ENCODE measurements around the gene NFATC1.

NFATC1 gene

DNA sequence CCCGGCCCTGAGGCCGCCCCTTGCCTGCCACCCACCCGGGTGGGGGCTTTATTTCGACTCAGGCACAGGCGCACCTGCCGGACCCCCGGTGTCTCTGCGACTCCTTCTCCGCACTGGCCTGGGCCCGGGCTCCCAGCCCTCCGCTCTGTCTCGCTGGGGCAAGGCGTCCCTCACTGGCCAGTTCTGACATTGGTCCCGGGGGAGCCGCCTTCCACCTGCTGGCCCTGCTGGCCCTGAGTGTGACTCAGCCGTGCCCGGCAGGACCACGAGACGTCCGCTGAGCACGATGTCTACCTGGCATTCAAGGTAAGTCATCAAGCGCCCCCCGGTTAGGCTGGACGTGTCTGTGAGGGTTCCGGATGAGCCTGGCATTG, 152.3 kb downstream of the NFATC1 start (continued):
- no peak for TF ChIP-seq CREB5 (CRISPR knock-in tag; IDR thresholded peaks at IDR 0.05; ENCODE audit: low read depth)
- no peak for TF ChIP-seq ZC3H10 (CRISPR knock-in tag; IDR thresholded peaks at IDR 0.05)
- no peak for TF ChIP-seq POU6F1 (CRISPR knock-in tag; IDR thresholded peaks at IDR 0.05; ENCODE audit: borderline replicate concordance, low read depth)
- no peak for TF ChIP-seq SNAI2 (CRISPR knock-in tag; IDR thresholded peaks at IDR 0.05)
- TF ChIP-seq ARNTL (CRISPR knock-in tag; IDR thresholded peaks at IDR 0.05; ENCODE audit: borderline replicate concordance, low read depth), result no peak

GRCh38 chr18:79548621-79548985, 152.9 kb downstream of the NFATC1 start:
- TF ChIP-seq OSR1 (CRISPR knock-in tag; IDR thresholded peaks at IDR 0.05) (no peak), SNAI2 (CRISPR knock-in tag; IDR thresholded peaks at IDR 0.05) (no peak)
- ATAC-seq, result no peak

- no peak for TF ChIP-seq CREB5 (CRISPR knock-in tag; IDR thresholded peaks at IDR 0.05; ENCODE audit: low read depth)
- no peak for ATAC-seq
Measured at GRCh38 chr18:79548986-79549637, 153.4 kb downstream of the NFATC1 start.

DNA sequence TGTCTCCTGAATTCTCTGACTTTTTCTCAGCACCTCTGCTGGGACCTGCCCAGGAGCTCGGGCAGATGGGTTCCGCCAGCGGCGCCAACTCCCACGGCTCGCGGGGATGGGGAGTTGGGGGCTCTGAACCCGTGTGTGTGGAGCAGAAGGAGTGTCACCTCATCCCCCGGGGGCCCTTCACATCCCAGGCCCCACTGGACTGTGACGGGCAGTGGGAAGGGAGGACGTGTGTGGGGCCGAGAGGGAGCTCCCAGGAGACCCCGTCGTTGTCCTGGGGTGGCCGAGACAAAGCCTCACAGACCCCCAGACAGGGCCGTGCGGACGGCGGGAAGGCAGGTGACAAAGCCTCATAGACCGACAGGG, 153.9 kb downstream of the NFATC1 start:
- no peak for ATAC-seq
- TF ChIP-seq GLIS3 (CRISPR knock-in tag; IDR thresholded peaks at IDR 0.05), result no peak
- TF ChIP-seq, protein P1, sequence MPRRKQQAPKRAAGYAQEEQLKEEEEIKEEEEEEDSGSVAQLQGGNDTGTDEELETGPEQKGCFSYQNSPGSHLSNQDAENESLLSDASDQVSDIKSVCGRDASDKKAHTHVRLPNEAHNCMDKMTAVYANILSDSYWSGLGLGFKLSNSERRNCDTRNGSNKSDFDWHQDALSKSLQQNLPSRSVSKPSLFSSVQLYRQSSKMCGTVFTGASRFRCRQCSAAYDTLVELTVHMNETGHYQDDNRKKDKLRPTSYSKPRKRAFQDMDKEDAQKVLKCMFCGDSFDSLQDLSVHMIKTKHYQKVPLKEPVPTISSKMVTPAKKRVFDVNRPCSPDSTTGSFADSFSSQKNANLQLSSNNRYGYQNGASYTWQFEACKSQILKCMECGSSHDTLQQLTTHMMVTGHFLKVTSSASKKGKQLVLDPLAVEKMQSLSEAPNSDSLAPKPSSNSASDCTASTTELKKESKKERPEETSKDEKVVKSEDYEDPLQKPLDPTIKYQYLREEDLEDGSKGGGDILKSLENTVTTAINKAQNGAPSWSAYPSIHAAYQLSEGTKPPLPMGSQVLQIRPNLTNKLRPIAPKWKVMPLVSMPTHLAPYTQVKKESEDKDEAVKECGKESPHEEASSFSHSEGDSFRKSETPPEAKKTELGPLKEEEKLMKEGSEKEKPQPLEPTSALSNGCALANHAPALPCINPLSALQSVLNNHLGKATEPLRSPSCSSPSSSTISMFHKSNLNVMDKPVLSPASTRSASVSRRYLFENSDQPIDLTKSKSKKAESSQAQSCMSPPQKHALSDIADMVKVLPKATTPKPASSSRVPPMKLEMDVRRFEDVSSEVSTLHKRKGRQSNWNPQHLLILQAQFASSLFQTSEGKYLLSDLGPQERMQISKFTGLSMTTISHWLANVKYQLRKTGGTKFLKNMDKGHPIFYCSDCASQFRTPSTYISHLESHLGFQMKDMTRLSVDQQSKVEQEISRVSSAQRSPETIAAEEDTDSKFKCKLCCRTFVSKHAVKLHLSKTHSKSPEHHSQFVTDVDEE (CRISPR knock-in tag; IDR thresholded peaks at IDR 0.05), result no peak
- no peak for TF ChIP-seq ARNTL (CRISPR knock-in tag; IDR thresholded peaks at IDR 0.05; ENCODE audit: borderline replicate concordance, low read depth)
- TF ChIP-seq CREB5 (CRISPR knock-in tag; IDR thresholded peaks at IDR 0.05; ENCODE audit: low read depth), result no peak
- TF ChIP-seq BACH2 (CRISPR knock-in tag; IDR thresholded peaks at IDR 0.05; ENCODE audit: borderline replicate concordance), result no peak
- TF ChIP-seq CSDC2 (CRISPR knock-in tag; IDR thresholded peaks at IDR 0.05), result no peak
- TF ChIP-seq PATZ1 (CRISPR knock-in tag; IDR thresholded peaks at IDR 0.05; ENCODE audit: borderline replicate concordance), result no peak
- no peak for TF ChIP-seq ZNF70 (CRISPR knock-in tag; IDR thresholded peaks at IDR 0.05)
- TF ChIP-seq ZFP30 (CRISPR knock-in tag; IDR thresholded peaks at IDR 0.05), result no peak
- TF ChIP-seq POU6F1 (CRISPR knock-in tag; IDR thresholded peaks at IDR 0.05; ENCODE audit: borderline replicate concordance, low read depth), result no peak
- TF ChIP-seq ISL1 (CRISPR knock-in tag; IDR thresholded peaks at IDR 0.05), result no peak
- no peak for TF ChIP-seq PPARA (CRISPR knock-in tag; IDR thresholded peaks at IDR 0.05; ENCODE audit: borderline replicate concordance)
- TF ChIP-seq TCF4 (CRISPR knock-in tag; IDR thresholded peaks at IDR 0.05; ENCODE audit: borderline replicate concordance), result no peak
- TF ChIP-seq OSR1 (CRISPR knock-in tag; IDR thresholded peaks at IDR 0.05), result no peak
- no peak for TF ChIP-seq TOX (CRISPR knock-in tag; IDR thresholded peaks at IDR 0.05; ENCODE audit: borderline replicate concordance)
- TF ChIP-seq ZNF8 (CRISPR knock-in tag; IDR thresholded peaks at IDR 0.05), result no peak
- TF ChIP-seq CSRNP3 (CRISPR knock-in tag; IDR thresholded peaks at IDR 0.05), result no peak
- no peak for TF ChIP-seq SNAI2 (CRISPR knock-in tag; IDR thresholded peaks at IDR 0.05)
